Measurements from ENCODE around the gene SEPTIN10.
A peak's percentile ranks its signal among the peaks of the same experiment; 100 is the strongest.

SEPTIN10 gene

GRCh38 chr2:109624339-109624738 is 10.6 kb upstream of the SEPTIN10 start:
- no peak for DNase-seq (ENCODE audit: low read depth, low spot score)
- Histone ChIP-seq H3K9me3 (ENCODE audit: low read depth, low read length) (no peaks in the 10 kb centered on the region), H3K9ac (ENCODE audit: insufficient read length) (no peak overlapping the region), H3K36me3 (ENCODE audit: insufficient read depth, low read length) (no peaks in the 10 kb centered on the region), H3K27ac (no peak overlapping the region), H3K4me3 (no peak overlapping the region)
- TF ChIP-seq POLR2AphosphoS5 (IDR thresholded peaks at IDR 0.05; ENCODE audit: borderline replicate concordance, low read depth, low read length), result no peak
- no peak for TF ChIP-seq FOXP2 (optimal IDR thresholded peaks at IDR 0.05; ENCODE audit: control extremely low read depth, extremely low read length, insufficient read depth)
- no peak for TF ChIP-seq EZH2 (IDR thresholded peaks at IDR 0.05)

GRCh38 chr2:109623923-109624322 is 10.2 kb upstream of the SEPTIN10 start:
- H3K27ac ChIP-seq, result no peak overlapping the region
- TF ChIP-seq EZH2 (IDR thresholded peaks at IDR 0.05), result no peak
- TF ChIP-seq FOXP2 (optimal IDR thresholded peaks at IDR 0.05; ENCODE audit: control extremely low read depth, extremely low read length, insufficient read depth), result no peak
- TF ChIP-seq POLR2AphosphoS5 (IDR thresholded peaks at IDR 0.05; ENCODE audit: borderline replicate concordance, low read depth, low read length), result no peak
- H3K36me3 ChIP-seq (ENCODE audit: insufficient read depth, low read length), result no peaks in the 10 kb centered on the region
- no peak overlapping the region for H3K9ac ChIP-seq (ENCODE audit: insufficient read length)
- DNase-seq (ENCODE audit: low read depth, low spot score), result no peak
- H3K9me3 ChIP-seq (ENCODE audit: low read depth, low read length), result no peaks in the 10 kb centered on the region
- no peak overlapping the region for H3K4me3 ChIP-seq

DNA sequence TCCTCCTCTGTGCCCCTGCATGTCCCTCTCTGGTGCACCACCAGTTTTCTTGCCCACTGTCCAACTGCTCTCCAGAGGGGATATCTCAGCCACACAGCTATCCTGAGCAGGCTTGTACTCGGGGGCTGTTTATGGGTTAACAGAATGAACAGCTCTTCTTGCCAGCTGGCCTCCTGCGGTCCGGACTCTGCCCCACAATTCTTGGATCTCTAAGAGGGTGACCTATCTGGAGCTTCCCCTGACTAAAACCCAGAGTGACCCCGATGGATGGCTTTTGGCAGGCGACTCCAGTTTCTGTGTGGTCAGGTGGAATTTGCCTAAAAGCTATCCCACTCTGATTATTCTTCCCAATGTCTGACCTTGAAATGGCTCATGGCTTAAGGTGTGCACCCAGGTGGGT is 9.5 kb upstream of the SEPTIN10 start:
- Histone ChIP-seq H3K9ac (ENCODE audit: insufficient read length) (no peak overlapping the region), H3K9me3 (ENCODE audit: low read depth, low read length) (no peaks in the 10 kb centered on the region), H3K36me3 (ENCODE audit: insufficient read depth, low read length) (no peaks in the 10 kb centered on the region), H3K4me3 (no peak overlapping the region), H3K27ac (no peak overlapping the region)
- TF ChIP-seq FOXP2 (optimal IDR thresholded peaks at IDR 0.05; ENCODE audit: control extremely low read depth, extremely low read length, insufficient read depth), result no peak
- no peak for TF ChIP-seq POLR2AphosphoS5 (IDR thresholded peaks at IDR 0.05; ENCODE audit: borderline replicate concordance, low read depth, low read length)
- no peak for TF ChIP-seq EZH2 (IDR thresholded peaks at IDR 0.05)
- DNase-seq (ENCODE audit: low read depth, low spot score), result no peak

DNA sequence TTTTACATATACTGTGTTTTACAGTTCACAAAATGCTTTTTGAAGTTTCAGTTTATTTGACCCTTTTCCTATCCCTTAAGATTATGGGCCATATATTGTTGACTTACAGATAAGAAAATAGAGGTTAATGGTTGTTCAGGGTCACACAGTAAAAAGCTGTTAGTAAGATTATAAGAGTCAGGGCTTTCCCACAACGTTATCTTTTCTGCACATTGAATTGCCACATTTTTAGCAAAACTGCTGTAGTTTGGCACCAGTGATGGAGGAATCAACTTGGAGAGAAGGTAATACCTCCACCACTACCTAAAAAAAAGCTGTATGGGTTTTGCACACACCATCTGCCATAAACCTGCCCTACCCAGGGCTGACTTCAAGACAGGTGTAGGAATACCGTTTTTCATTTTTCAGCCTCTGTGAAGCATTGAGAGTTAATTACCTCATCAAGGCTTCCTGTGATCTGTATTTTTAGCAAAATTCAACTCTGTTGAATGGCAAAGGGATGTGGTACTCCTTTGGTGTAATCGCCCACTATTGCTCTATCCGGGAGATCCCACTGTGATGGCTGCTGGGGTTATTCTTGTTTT is 5.4 kb upstream of the SEPTIN10 start:
- no peak for DNase-seq (ENCODE audit: low read depth, low spot score)
- TF ChIP-seq FOXP2 (optimal IDR thresholded peaks at IDR 0.05; ENCODE audit: control extremely low read depth, extremely low read length, insufficient read depth) (no peak), POLR2AphosphoS5 (IDR thresholded peaks at IDR 0.05; ENCODE audit: borderline replicate concordance, low read depth, low read length) (no peak), EZH2 (IDR thresholded peaks at IDR 0.05) (no peak)
- Histone ChIP-seq H3K9ac (ENCODE audit: insufficient read length) (no peak overlapping the region), H3K4me3 (no peak overlapping the region), H3K27ac (no peak overlapping the region), H3K9me3 (ENCODE audit: low read depth, low read length) (no peaks in the 10 kb centered on the region), H3K36me3 (ENCODE audit: insufficient read depth, low read length) (no peaks in the 10 kb centered on the region)

DNA sequence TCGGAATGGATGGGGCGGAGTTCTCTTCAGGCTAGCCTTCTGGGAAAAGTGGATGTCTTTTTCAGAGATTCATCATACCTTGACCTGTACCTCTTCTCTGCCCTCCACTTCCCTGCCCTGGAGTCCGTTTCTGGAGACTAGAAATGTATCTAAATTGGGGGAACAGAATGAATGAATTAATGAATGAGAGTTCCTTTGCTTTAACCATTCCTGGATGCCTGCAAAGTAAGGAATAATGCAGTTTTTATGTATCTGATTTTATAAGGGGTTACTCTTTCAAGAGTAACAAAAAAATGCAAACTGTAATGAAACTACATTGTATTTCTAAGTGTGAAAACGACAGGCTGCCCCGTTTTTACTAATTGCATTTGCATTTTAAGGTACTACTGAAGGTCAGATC is 2.4 kb upstream of the SEPTIN10 start:
- TF ChIP-seq FOXP2 (optimal IDR thresholded peaks at IDR 0.05; ENCODE audit: control extremely low read depth, extremely low read length, insufficient read depth), result no peak
- no peak for TF ChIP-seq EZH2 (IDR thresholded peaks at IDR 0.05)
- H3K27ac ChIP-seq, result no peak overlapping the region
- H3K4me3 ChIP-seq, result peak overlapping the region; percentile 44
- no peaks in the 10 kb centered on the region for H3K9me3 ChIP-seq (ENCODE audit: low read depth, low read length)
- no peak for DNase-seq (ENCODE audit: low read depth, low spot score)
- H3K36me3 ChIP-seq (ENCODE audit: insufficient read depth, low read length), result no peaks in the 10 kb centered on the region
- no peak overlapping the region for H3K9ac ChIP-seq (ENCODE audit: insufficient read length)

- no peak overlapping the region for H3K9ac ChIP-seq (ENCODE audit: insufficient read length)
- TF ChIP-seq FOXP2 (optimal IDR thresholded peaks at IDR 0.05; ENCODE audit: control extremely low read depth, extremely low read length, insufficient read depth), result no peak
- no peak for TF ChIP-seq POLR2AphosphoS5 (IDR thresholded peaks at IDR 0.05; ENCODE audit: borderline replicate concordance, low read depth, low read length)
- TF ChIP-seq EZH2 (IDR thresholded peaks at IDR 0.05), result no peak
- DNase-seq (ENCODE audit: low read depth, low spot score), result no peak
- no peaks in the 10 kb centered on the region for H3K36me3 ChIP-seq (ENCODE audit: insufficient read depth, low read length)
- no peaks in the 10 kb centered on the region for H3K9me3 ChIP-seq (ENCODE audit: low read depth, low read length)
- H3K27ac ChIP-seq, result no peak overlapping the region
- peak overlapping the region; percentile 44 for H3K4me3 ChIP-seq
Measured at GRCh38 chr2:109615637-109616144, 1.9 kb upstream of the SEPTIN10 start.

- Histone ChIP-seq H3K36me3 (ENCODE audit: insufficient read depth, low read length) (no peaks in the 10 kb centered on the region), H3K4me3 (peak overlapping the region; percentile 100), H3K27ac (no peak overlapping the region), H3K9ac (ENCODE audit: insufficient read length) (peak overlapping the region; percentile 61), H3K9me3 (ENCODE audit: low read depth, low read length) (no peaks in the 10 kb centered on the region)
- no peak for DNase-seq (ENCODE audit: low read depth, low spot score)
- TF ChIP-seq EZH2 (IDR thresholded peaks at IDR 0.05), result no peak
- TF ChIP-seq FOXP2 (optimal IDR thresholded peaks at IDR 0.05; ENCODE audit: control extremely low read depth, extremely low read length, insufficient read depth), result no peak
- TF ChIP-seq POLR2AphosphoS5 (IDR thresholded peaks at IDR 0.05; ENCODE audit: borderline replicate concordance, low read depth, low read length), result no peak
Measured at GRCh38 chr2:109614715-109615636, 1.2 kb upstream of the SEPTIN10 start.

GRCh38 chr2:109613081-109613921 is 465 bp downstream of the SEPTIN10 start:
- DNase-seq (ENCODE audit: low read depth, low spot score), result no peak
- H3K27ac ChIP-seq, result peak overlapping the region; percentile 89
- peak overlapping the region; percentile 100 for H3K4me3 ChIP-seq
- no peaks in the 10 kb centered on the region for H3K36me3 ChIP-seq (ENCODE audit: insufficient read depth, low read length)
- H3K9me3 ChIP-seq (ENCODE audit: low read depth, low read length), result no peaks in the 10 kb centered on the region
- H3K9ac ChIP-seq (ENCODE audit: insufficient read length), result peak overlapping the region; percentile 98
- TF ChIP-seq EZH2 (IDR thresholded peaks at IDR 0.05) (no peak), FOXP2 (optimal IDR thresholded peaks at IDR 0.05; ENCODE audit: control extremely low read depth, extremely low read length, insufficient read depth) (no peak), POLR2AphosphoS5 (IDR thresholded peaks at IDR 0.05; ENCODE audit: borderline replicate concordance, low read depth, low read length) (no peak)
